NOMO-1 treated with dmso at 0.1 percent for 144 hours (cell line): Measurements from ENCODE around the gene BEND7.
"Not testable (repeated sequence)": the region's sequence is repeated elsewhere in the genome, so short reads cannot be mapped to it uniquely, and the experiment has no call there.

Experiments used
- DNase-seq: peaks from one replicate; lab custom pipeline; 2025; ENCODE audit not compliant: unreplicated experiment; lab: John Stamatoyannopoulos, UW

The BEND7 gene

GRCh38 chr10:13528875-13529713 lies at the start of gene BEND7:
BEND7 (minus strand) TSS chr10:13529014; CDS start chr10:13528533, 481 bp downstream.
- DNase-seq: no peak

GRCh38 chr10:13573960-13574359 lies 45.1 kb upstream of the BEND7 start:
- no peak for DNase-seq

DNA sequence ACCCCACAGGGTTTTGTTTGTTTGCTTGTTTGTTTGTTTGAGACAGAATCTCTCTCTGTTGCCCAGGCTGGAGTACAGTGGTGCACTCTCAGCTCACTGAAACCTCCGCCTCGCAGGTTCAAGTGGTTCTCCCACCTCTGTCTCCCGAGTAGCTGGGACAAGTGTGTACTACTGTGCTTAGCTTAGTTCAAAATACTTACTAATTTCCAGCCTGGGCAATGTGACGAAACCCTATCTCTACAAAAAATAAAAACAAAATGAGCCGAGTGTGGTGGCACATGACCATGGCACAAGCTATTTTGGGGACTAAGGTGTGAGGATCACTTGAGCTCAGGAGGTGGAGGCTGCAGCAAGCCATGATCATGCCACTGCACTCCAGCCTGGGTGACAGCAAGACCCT lies 42.7 kb upstream of the BEND7 start:
- no peak for DNase-seq

- DNase-seq: peak; percentile 92
Observed at GRCh38 chr10:13567030-13567429, 38.2 kb upstream of the BEND7 start.

GRCh38 chr10:13564576-13564975 lies 35.8 kb upstream of the BEND7 start:
- no peak for DNase-seq

DNA sequence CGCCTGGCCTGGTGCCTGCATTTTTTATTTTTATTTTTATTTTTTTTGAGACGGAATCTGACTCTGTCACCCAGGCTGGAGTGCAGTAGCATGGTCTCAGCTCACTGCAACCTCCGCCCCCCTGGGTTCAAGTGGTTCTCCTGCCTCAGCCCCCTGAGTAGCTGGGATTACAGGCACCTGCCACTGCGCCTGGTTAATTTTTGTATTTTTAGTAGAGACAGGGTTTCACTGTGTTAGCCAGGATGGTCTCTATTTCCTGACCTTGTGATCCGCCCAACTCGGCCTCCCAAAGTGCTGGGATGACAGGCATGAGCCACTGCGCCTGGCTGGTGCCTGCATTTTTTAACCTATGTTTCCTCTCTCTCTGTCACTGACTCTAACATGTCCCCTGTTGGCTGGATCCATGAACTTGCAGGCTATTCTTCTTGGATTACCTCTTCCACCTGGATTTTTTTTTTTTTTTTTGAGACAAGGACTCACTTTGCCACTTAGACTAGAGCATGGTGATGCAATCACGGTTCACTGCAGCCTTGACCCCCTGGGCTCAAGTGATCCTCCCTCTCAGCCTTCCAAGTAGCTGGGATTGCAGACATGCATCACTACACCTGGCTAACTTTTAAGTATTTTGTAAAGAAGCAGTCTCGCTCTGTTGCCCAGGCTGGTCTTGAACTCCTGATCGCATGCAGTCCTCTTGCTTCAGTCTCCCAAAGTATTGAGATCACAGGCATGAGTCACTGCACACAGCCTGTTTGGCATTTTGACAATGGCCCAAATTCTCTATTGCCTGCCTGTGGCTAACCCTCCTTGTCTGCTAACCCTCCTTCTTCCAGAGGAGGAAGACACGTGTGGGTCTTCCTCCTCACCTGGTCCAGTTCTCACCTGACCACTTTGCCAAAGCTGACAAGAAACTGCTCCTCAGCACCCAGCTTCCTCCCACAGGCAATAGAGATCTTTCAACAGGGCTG lies 34.9 kb upstream of the BEND7 start:
- DNase-seq: no peak

- no peak for DNase-seq
Observed at GRCh38 chr10:13560597-13560996, 31.8 kb upstream of the BEND7 start.

DNA sequence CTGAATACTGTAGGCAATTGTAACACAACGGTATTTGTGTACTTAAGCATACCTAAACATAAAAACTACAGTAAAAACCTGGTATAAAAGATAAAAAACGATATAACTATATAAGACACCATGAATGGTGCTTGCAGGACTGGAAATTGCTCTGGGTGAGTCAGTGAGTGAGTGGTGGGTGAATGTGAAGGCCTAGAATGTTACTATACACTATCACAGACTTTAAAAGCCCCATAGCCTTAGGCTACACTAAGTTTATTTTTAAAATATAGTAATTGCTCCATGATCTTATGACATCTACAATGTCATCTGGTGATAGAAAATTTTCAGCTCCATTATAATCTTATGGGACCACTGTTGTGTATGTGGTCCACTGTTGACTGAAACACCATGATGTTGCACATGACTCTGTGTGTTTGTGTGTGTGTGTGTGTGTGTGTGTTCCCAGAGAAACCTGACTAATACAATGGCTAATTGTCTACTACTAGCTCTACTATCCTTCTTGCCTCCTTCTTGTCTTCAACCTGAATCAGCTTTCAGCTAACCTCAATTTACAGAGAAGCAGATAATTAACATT lies 30.4 kb upstream of the BEND7 start:
- DNase-seq: no peak

GRCh38 chr10:13555884-13556510 lies 27.2 kb upstream of the BEND7 start:
- no peak for DNase-seq

GRCh38 chr10:13550802-13551201 lies 22.0 kb upstream of the BEND7 start:
- no peak for DNase-seq

GRCh38 chr10:13542533-13542932 lies 13.7 kb upstream of the BEND7 start:
- no peak for DNase-seq

DNA sequence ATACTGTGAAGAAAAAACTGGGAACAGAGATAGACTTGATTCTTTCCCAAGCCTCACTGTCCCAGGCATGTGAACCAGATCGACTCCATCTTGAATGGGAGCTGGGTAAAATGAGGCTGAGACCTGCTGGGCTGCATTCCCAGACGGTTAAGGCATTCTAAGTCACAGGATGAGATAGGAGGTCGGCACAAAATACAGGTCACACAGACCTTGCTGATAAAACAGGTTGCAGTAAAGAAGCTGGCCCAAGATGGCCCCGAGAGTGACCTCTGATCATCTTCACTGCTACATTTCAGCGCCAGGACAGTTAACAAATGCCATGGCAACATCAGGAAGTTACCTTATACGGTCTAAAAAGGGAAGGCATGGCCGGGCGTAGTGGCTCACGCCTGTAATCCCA lies 9.2 kb upstream of the BEND7 start:
- not testable (repeated sequence) for DNase-seq

- no peak for DNase-seq
Observed at GRCh38 chr10:13536674-13537366, 8.0 kb upstream of the BEND7 start.

DNA sequence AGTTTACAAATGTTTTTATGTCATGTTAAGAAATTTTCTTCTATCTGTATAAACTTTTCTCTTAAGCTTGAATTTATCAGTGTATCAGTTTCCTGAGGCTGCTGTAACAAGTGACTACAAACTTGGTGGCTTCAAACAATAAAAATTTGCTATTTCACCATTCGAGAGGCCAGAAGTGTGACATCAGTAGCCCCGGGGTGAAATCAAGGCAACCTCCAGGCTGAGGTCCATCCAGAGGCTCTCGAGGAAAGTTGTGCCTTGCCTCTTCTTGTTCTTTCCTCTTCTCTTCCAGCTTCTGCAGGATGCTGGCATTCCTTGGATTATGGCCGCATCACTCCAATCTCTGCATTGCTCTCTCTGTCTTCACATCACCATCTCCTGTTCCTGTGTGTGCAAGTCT lies 6.5 kb upstream of the BEND7 start:
- DNase-seq: no peak

GRCh38 chr10:13529714-13529973 lies 830 bp upstream of the BEND7 start:
- DNase-seq: no peak

DNA sequence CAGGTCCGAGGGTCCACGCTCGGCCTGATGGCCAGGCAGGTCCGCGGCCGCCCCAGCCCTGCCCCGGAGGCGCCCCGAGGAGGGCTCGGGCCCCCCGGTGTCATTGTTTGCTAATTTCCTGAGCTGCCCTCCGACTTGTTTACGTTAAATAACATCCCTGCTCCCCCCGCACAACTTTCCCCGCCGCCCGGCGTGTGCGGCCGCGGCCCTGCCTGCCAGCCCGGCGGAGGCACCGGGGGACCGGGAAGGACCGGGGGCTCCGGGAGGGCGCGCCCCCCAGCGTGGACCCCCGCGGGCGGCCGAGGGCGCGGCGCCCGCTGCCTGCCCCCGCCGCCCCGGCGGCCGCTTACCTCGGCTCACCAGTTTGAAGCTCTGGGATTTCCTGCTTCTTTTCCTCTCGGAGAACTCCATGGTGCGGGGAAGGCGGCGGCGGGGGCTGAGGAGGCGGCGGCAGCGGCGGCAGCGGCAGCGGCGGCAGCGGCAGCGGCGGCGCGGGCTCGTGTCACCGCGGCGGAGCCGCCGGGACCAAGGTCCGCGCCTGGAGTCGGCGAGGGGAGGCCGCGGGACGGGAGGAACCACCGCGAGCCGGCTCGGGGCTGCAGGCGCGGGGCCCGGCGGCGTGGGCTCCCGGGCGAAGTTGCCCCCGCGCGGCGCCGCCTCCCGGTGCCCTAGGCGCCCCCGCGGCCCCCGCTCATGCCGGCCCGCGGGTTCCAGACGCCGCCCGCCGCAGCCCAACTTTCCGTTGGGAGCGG lies 515 bp downstream of the BEND7 start:
- no peak for DNase-seq

- DNase-seq: no peak
Observed at GRCh38 chr10:13527864-13528122, 1.0 kb downstream of the BEND7 start.

- DNase-seq: no peak
Observed at GRCh38 chr10:13526948-13527863, 1.6 kb downstream of the BEND7 start.

GRCh38 chr10:13525663-13526062 lies 3.2 kb downstream of the BEND7 start:
- DNase-seq: no peak
